Measurements from ENCODE around the gene PRSS36.

DNA sequence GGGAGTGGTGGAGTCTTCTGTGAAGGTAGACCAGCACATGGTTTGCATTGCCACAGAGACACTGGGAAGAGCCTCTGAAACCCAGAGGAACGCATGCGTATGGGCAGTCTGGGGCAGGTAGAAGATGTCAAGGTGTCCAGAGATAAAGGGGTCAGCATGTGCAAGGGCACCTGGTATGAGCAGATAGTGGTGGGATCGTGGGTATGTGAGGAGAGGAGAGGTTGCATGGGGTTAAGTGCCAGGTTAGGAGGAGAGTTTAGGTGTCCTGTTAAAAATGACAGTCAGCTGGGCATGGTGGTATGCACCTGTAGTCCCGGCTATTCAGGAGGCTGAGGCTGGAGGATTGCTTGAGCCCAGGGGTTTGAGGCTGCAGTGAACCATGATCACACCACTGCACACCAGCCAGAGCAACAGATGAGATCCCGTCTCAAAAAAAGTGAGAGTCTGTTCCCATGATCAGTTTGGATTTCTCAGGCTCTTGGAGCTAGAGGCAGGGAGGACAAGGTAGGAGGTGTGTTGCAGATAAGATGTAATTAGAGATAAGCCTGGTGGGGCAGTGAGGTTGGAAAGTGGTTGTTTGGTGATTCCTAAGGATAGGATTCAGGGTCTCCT, 49.7 kb upstream of the PRSS36 start:
- TF ChIP-seq, protein P1, sequence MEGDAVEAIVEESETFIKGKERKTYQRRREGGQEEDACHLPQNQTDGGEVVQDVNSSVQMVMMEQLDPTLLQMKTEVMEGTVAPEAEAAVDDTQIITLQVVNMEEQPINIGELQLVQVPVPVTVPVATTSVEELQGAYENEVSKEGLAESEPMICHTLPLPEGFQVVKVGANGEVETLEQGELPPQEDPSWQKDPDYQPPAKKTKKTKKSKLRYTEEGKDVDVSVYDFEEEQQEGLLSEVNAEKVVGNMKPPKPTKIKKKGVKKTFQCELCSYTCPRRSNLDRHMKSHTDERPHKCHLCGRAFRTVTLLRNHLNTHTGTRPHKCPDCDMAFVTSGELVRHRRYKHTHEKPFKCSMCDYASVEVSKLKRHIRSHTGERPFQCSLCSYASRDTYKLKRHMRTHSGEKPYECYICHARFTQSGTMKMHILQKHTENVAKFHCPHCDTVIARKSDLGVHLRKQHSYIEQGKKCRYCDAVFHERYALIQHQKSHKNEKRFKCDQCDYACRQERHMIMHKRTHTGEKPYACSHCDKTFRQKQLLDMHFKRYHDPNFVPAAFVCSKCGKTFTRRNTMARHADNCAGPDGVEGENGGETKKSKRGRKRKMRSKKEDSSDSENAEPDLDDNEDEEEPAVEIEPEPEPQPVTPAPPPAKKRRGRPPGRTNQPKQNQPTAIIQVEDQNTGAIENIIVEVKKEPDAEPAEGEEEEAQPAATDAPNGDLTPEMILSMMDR (IDR thresholded peaks at IDR 0.05): no peak
- no peak for TF ChIP-seq POLR2A (IDR thresholded peaks at IDR 0.05)
- TF ChIP-seq POLR2AphosphoS5 (IDR thresholded peaks at IDR 0.05): no peak

All from prostate gland (tissue), 2 donors.